ENCODE measurements around the gene DHX9.

GRCh38 chr1:182885591-182885990, 46.4 kb downstream of the DHX9 start:
- TF ChIP-seq POLR2AphosphoS5 (IDR thresholded peaks at IDR 0.05; ENCODE audit: low read depth): no peak
- TF ChIP-seq GABPA (IDR thresholded peaks at IDR 0.05; ENCODE audit: low read depth): no peak

All from HL-60 (cell line).